Coronary artery (tissue), 2 donors: ENCODE data around the gene TARBP2.
A peak's percentile ranks its signal among the peaks of the same experiment; 100 is the strongest.

ENCODE experiments used
- DNase-seq: peaks from one replicate; pipeline ENCODE4 v3.0.0-alpha.2; 2017; ENCODE audit warnings: low spot score
- H3K27ac ChIP-seq, 2 donors: fragments of 200-600 bp; sonication (generic); one replicate each; pipeline ENCODE4 v1.5.1; 2016 to 2019
- H3K4me3 ChIP-seq: fragments of 200-600 bp; sonication (generic); 2 replicates; pipeline ENCODE4 v1.5.1; 2016; ENCODE audit warnings: mild to moderate bottlenecking, moderate library complexity
- TF ChIP-seq, protein P1 (sequence below): fragments of 200-600 bp; sonication (generic); IDR thresholded peaks from one replicate; pipeline ENCODE4 v1.5.1; 2019; ENCODE audit warnings: antibody characterized with exemption

TARBP2 gene

DNA sequence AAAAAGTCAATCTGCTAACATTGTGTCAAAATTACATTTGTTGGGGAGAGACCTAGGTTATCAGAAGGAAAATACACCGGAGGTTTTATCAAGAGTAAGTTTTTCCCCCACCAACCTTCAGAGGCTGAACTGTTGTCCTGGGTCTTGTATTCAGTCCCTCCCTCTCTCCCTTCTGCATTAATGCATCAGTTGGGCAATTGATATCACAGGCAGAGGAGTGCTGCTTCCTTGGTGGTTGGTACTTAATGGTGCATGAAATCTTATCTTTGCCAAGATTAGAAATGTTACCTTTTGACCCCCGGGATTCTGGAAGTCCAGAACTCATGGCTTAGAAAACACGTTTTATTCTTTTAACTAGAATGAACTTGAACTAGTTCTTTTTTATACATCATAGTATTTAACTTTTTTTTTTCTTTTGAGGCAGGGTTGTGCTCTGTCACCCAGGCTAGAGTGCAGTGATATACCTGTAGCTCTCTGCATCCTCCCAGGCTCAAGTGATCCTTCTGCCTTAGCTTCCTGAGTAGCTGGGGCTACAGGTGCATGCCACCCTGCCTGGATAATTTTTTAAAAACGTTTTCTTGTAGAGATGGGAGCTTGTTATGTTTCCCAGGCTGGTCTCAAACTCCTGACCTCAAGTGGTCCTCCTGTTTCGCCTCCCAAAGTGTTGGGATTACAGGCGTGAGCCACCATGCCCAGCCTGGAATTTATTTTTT is 44.3 kb upstream of the TARBP2 start:
- Histone ChIP-seq H3K4me3 (no peak overlapping the region), H3K27ac (no peak overlapping the region)
- TF ChIP-seq, protein P1, sequence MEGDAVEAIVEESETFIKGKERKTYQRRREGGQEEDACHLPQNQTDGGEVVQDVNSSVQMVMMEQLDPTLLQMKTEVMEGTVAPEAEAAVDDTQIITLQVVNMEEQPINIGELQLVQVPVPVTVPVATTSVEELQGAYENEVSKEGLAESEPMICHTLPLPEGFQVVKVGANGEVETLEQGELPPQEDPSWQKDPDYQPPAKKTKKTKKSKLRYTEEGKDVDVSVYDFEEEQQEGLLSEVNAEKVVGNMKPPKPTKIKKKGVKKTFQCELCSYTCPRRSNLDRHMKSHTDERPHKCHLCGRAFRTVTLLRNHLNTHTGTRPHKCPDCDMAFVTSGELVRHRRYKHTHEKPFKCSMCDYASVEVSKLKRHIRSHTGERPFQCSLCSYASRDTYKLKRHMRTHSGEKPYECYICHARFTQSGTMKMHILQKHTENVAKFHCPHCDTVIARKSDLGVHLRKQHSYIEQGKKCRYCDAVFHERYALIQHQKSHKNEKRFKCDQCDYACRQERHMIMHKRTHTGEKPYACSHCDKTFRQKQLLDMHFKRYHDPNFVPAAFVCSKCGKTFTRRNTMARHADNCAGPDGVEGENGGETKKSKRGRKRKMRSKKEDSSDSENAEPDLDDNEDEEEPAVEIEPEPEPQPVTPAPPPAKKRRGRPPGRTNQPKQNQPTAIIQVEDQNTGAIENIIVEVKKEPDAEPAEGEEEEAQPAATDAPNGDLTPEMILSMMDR = no peak
- DNase-seq = no peak

DNA sequence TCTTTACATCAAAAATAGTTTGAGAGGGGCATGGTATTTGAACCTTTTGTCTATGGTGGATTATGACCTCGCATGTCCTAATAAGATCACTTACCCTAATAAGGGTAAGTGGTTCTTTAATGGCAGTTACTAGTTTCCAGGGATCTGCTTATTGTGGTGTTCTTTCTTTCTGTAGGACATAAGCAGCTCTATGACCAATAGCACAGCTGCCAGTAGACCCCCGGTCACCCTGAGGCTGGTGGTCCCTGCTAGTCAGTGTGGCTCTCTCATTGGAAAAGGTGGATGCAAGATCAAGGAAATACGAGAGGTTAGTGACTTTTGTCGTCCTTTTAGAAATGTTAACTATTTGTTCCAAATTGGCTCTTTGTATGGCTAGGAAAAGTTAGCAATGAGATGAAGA is 42.0 kb upstream of the TARBP2 start:
- TF ChIP-seq, protein P1 = no peak
- no peak overlapping the region for H3K4me3 ChIP-seq
- no peak overlapping the region for H3K27ac ChIP-seq
- no peak for DNase-seq

DNA sequence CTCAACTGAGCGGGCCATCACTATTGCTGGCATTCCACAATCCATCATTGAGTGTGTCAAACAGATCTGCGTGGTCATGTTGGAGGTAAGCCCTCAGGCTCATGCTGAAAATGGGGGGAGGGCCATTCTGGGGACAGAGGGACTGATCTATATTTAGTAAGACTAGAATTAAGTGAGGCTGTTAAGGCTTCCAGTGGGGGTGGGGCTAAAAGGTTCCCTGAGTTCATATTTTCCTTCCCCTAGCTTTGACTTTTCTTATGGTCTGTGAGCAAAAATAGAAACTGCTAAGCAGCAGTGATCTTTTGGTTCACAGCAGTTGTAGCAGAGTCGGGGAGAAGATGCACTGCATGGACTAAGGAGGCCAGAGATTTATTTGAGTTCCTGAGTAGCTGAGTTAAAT is 40.0 kb upstream of the TARBP2 start:
- DNase-seq = no peak
- Histone ChIP-seq H3K27ac (peak overlapping the region in 1 of 2 donors; percentile 24), H3K4me3 (no peak overlapping the region)
- TF ChIP-seq, protein P1 = no peak

DNA sequence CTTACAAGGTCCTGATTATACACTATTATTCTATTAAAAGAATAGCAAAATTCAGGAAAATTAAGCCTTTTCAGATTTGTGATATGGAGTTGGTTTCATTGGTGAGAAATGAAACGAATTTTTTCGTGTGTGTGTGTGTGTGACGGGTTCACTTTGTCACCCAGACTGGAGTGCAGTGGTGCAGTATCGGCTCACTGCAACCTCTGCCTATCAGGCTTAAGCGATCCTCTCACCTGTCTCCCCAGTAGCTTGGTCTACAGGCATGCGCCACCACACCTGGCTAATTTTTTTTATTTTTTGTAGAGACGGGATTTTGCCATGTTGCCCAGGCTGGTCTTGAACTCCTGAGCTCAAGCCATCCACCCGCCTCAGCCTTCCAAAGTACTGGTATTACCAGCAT is 39.5 kb upstream of the TARBP2 start:
- DNase-seq = no peak
- Histone ChIP-seq H3K4me3 (no peak overlapping the region), H3K27ac (no peak overlapping the region)
- TF ChIP-seq, protein P1 = no peak

DNA sequence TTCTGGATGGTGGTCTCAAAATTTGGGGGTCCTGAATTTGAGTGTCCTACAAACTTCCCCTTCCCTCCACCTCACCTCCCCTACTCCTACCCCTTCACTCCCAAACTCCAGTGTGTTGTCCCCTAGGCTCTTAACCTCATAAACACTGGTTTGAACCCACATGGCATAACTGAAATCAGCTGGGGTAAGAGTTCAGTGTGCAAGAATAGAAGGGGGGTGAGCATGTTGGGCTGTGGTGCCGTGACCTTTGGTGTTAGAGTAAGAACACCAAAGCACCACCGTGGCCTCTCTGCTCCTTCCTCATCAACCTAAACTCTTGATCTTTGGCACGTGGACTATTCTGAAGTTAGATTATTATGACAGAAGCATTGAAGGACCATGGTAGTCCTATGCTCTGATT is 38.1 kb upstream of the TARBP2 start:
- no peak for DNase-seq
- no peak overlapping the region for H3K27ac ChIP-seq
- TF ChIP-seq, protein P1 = no peak
- H3K4me3 ChIP-seq = no peak overlapping the region

DNA sequence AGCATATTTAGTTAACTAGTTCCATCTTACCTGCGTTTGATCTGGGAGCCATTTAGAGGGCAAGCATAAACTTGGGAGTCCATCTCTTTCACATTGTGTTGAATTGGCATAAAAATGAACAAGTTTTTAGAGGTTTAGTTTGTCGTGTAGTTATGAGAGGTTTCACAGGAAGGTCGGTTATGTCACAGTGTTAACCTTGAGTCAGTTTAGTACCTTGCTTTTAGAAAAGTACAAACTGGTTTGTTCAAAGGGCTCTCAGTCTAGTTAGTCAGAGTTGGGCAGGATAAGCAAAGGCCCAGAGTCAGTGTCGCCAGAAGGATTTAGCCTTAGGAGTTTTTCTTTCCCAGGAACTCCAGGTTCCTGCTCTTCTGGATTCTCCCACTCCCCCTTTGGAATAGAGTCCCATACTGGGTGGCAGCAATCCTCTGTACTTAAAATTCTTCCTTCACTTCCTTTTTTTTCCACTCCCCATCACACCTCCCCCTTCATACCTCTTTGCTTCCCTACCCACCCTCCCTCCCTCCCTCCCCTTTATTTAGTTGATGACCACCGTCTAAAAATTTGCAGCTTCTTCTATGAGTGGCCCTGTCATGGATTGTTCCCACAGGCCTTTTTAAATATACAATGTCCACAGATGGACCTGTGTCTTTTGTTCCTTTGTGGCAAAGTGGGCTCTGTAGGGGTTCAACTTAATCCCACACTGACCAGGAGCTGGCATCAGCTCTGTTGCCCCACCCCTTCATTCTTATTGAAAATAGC is 37.1 kb upstream of the TARBP2 start:
- DNase-seq = no peak
- TF ChIP-seq, protein P1 = no peak
- H3K27ac ChIP-seq = no peak overlapping the region

More for the DNA sequence above, 37.1 kb upstream of the TARBP2 start:
- H3K4me3 ChIP-seq = no peak overlapping the region
